Hepatocyte (in vitro differentiated cells): ENCODE results near the gene EIF2B2. TPM values are rescaled to one million over a fixed set of nuclear protein-coding genes. Genes with fewer than 3 reads are reported as not detected.

Experiments used
- DNase-seq: peaks from one replicate; pipeline ENCODE4 v3.0.0-alpha.2; 2016; ENCODE audit warnings: low spot score
- H2AFZ ChIP-seq: fragments of 200-600 bp; sonication (generic); 2 replicates; pipeline ENCODE4 v1.6.0; 2016; ENCODE audit warnings: antibody characterized with exemption, mild to moderate bottlenecking
- H3K27ac ChIP-seq: fragments of 200-600 bp; sonication (generic); 2 replicates; pipeline ENCODE4 v1.5.1; 2016; ENCODE audit warnings: mild to moderate bottlenecking
- H3K27me3 ChIP-seq: fragments of 200-600 bp; sonication (generic); 2 replicates; pipeline ENCODE4 v1.6.1; 2016
- H3K36me3 ChIP-seq: fragments of 200-600 bp; sonication (generic); replicated peaks from 2 replicates; pipeline ENCODE4 v1.5.1; 2016; ENCODE audit warnings: low read depth; ENCODE audit not compliant: insufficient read depth
- H3K4me1 ChIP-seq: fragments of 200-600 bp; sonication (generic); 2 replicates; pipeline ENCODE4 v1.5.1; 2016; ENCODE audit warnings: mild to moderate bottlenecking, moderate library complexity; ENCODE audit not compliant: insufficient read depth
- H3K4me2 ChIP-seq: fragments of 200-600 bp; sonication (generic); 2 replicates; pipeline ENCODE4 v1.6.0; 2016
- H3K4me3 ChIP-seq: fragments of 200-600 bp; sonication (generic); 2 replicates; pipeline ENCODE4 v1.5.1; 2016; ENCODE audit warnings: mild to moderate bottlenecking
- H3K79me2 ChIP-seq: fragments of 200-600 bp; sonication (generic); 2 replicates; pipeline ENCODE4 v1.6.0; 2017; ENCODE audit warnings: mild to moderate bottlenecking
- H3K9me2 ChIP-seq: fragments of 200-600 bp; sonication (generic); replicated peaks from 2 replicates; pipeline ENCODE4 v1.6.0; 2017; ENCODE audit warnings: mild to moderate bottlenecking; ENCODE audit not compliant: insufficient read depth
- H3K9me3 ChIP-seq: fragments of 200-600 bp; sonication (generic); 2 replicates; pipeline ENCODE4 v1.5.1; 2016; ENCODE audit warnings: low read depth, mild to moderate bottlenecking
- H4K20me1 ChIP-seq: fragments of 200-600 bp; sonication (generic); 2 replicates; pipeline ENCODE4 v1.6.0; 2016; ENCODE audit warnings: mild to moderate bottlenecking; ENCODE audit not compliant: insufficient read depth, poor library complexity, severe bottlenecking
- EZH2 ChIP-seq: fragments of 200-600 bp; sonication (generic); IDR thresholded peaks from 2 replicates; pipeline ENCODE4 v1.6.1; 2016; ENCODE audit warnings: antibody characterized with exemption, mild to moderate bottlenecking, borderline replicate concordance
- EZH2phosphoT487 ChIP-seq: fragments of 200-600 bp; sonication (generic); IDR thresholded peaks from one replicate; pipeline ENCODE4 v1.6.1; 2018; ENCODE audit warnings: antibody characterized with exemption, mild to moderate bottlenecking, low read depth, moderate library complexity; ENCODE audit not compliant: unreplicated experiment, severe bottlenecking
- WGBS: methylation state at CpG from one replicate; pipeline ENCODE4 v1.1.6; 2016; ENCODE audit warnings: low lambda C conversion rate; ENCODE audit errors: missing lambda C conversion rate; 5-methylcytosine and 5-hydroxymethylcytosine counted together
- polyA plus RNA-seq: library from polyadenylated mRNA; unstranded; fragments of >200 nt; fragmentation: Nextera tagmentation; extraction: Ambion mirVana; gene quantifications from 2 replicates; pipeline ENCODE4 v1.2.1, GENCODE V29; 2016
- total RNA-seq: library from RNA; depleted of rRNA; stranded (reverse); fragments of >200 nt; gene quantifications from 2 replicates; pipeline ENCODE4 v1.2.3, GENCODE V29; 2014
- TF ChIP-seq, protein P1 (sequence below): fragments of 200-600 bp; sonication (generic); IDR thresholded peaks from 2 replicates; pipeline ENCODE4 v1.5.1; 2016; ENCODE audit warnings: antibody characterized with exemption, mild to moderate bottlenecking; ENCODE audit not compliant: poor library complexity

EIF2B2 gene
- total and polyA plus RNA-seq, 2 experiments from 2014 or later, result 35.7 to 75.6 TPM

DNA sequence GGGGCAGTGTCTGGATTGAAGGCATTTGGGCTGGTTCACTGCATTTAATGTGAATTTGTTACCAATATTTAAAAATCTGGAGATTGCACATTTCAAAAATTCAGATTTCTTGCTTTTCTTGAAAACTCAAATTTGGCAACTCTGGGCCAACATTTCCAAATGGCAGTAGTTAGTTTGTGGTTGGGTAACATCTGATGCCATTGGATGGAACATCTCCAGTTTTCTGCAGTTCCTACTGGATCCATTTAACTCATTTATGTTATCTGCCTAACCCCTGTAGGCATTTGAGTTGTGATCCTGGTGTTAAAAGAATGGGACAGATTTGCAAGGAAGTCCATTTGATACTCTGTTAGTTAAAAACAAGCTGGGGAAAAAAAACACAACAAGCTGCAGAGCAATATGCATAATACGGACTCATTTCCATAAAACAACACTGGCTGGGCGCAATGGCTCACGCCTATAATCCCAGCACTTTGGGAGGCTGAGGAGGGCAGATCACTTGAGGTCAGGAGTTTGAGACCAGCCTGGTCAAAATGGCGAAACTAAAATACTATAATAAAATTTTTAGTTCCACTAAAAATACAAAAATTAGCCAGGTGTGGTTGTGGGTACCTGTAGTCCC, 7.9 kb downstream of the EIF2B2 start:
- WGBS, result 96% methylated on average over 4 of the region's 4 CpGs
- TF ChIP-seq EZH2phosphoT487, result no peak
- no peak for TF ChIP-seq EZH2
- TF ChIP-seq, protein P1, sequence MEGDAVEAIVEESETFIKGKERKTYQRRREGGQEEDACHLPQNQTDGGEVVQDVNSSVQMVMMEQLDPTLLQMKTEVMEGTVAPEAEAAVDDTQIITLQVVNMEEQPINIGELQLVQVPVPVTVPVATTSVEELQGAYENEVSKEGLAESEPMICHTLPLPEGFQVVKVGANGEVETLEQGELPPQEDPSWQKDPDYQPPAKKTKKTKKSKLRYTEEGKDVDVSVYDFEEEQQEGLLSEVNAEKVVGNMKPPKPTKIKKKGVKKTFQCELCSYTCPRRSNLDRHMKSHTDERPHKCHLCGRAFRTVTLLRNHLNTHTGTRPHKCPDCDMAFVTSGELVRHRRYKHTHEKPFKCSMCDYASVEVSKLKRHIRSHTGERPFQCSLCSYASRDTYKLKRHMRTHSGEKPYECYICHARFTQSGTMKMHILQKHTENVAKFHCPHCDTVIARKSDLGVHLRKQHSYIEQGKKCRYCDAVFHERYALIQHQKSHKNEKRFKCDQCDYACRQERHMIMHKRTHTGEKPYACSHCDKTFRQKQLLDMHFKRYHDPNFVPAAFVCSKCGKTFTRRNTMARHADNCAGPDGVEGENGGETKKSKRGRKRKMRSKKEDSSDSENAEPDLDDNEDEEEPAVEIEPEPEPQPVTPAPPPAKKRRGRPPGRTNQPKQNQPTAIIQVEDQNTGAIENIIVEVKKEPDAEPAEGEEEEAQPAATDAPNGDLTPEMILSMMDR, result no peak

DNA sequence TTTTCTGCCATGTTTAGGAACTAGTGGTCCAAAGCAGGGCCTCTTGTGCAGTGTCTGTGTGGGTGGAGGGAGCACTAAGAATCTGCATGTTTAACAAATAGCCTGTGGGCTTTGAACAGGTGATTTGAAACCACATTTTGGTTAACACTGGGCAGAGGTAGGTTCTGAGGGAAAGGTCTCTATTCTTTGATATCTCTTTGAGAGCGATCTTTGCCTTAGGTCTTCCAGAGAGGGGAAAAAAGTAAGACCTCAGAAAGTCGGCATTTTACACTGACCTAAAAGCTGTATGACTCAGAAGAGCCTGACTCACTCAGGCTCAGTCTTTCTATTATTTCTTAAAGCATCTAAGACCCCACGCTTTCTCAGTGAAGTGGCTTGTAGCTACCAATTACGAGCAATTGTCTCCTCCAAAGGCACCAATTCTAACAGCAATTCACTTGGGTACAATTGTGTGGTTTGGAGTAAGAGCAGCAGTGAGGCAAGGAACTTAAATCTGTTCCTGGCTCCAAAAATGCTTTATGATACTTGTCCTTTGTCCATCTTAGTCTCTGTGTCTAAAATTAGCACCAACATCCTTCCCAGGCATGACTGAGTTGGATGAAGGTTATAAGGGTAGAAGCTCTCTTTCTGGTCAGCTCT, 8.8 kb downstream of the EIF2B2 start:
- Histone ChIP-seq H3K4me1 (no peaks in the 10 kb centered on the region), H3K27ac (no peak overlapping the region), H3K27me3 (no peaks in the 10 kb centered on the region), H3K36me3 (no peaks in the 10 kb centered on the region), H2AFZ (no peak overlapping the region), H3K9me2 (no peaks in the 10 kb centered on the region), H4K20me1 (no peaks in the 10 kb centered on the region), H3K9me3 (no peaks in the 10 kb centered on the region), H3K79me2 (no peaks in the 10 kb centered on the region), H3K4me3 (no peak overlapping the region), H3K4me2 (no peak overlapping the region)
- no peak for TF ChIP-seq EZH2
- no peak for TF ChIP-seq EZH2phosphoT487
- TF ChIP-seq, protein P1, result no peak
- no peak for DNase-seq
- WGBS, result 81% methylated on average over 4 of the region's 4 CpGs

More for the DNA sequence above, 7.9 kb downstream of the EIF2B2 start:
- Histone ChIP-seq H4K20me1 (no peaks in the 10 kb centered on the region), H3K79me2 (peaks cover 2% of the 10 kb centered on the region), H3K27me3 (no peaks in the 10 kb centered on the region), H2AFZ (no peak overlapping the region), H3K9me3 (no peaks in the 10 kb centered on the region), H3K36me3 (no peaks in the 10 kb centered on the region), H3K4me3 (no peak overlapping the region), H3K4me2 (no peak overlapping the region), H3K9me2 (no peaks in the 10 kb centered on the region), H3K4me1 (no peaks in the 10 kb centered on the region), H3K27ac (no peak overlapping the region)
- DNase-seq, result no peak

DNA sequence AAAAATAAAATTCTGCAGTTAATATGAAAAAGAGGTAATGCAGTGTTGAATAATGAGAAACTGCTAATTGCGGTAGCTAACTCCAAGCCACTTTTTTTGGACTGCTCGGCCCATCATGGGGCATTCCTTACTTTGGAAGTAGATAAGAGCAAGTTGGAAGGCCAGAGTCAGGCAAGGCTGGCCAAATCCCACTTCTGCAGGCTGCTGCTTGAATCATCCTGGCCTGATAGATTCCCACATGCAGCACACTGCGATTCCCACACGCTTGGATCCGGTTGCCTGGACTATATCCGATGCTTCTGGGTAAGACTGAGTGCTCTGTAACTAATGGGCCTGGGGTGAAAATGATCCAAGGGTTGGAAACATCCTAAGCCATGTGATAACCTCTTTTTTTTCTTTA, 10.6 kb downstream of the EIF2B2 start:
- Histone ChIP-seq H3K27me3 (no peaks in the 10 kb centered on the region), H3K79me2 (no peaks in the 10 kb centered on the region), H3K9me3 (no peaks in the 10 kb centered on the region), H3K27ac (no peak overlapping the region), H4K20me1 (no peaks in the 10 kb centered on the region), H3K36me3 (no peaks in the 10 kb centered on the region), H2AFZ (no peak overlapping the region), H3K4me2 (no peak overlapping the region), H3K9me2 (no peaks in the 10 kb centered on the region), H3K4me3 (no peak overlapping the region), H3K4me1 (peaks cover 4% of the 10 kb centered on the region)
- no peak for TF ChIP-seq EZH2
- TF ChIP-seq, protein P1, result no peak
- no peak for TF ChIP-seq EZH2phosphoT487
- WGBS, result 95% methylated on average over 6 of the region's 6 CpGs
- no peak for DNase-seq
